A549 (cell line): ENCODE measurements around the gene KRAS. TPM values are rescaled to one million over a fixed set of nuclear protein-coding genes. Genes with fewer than 3 reads are reported as not detected.

Source experiments
- ATAC-seq, 2 experiments: fragments of 200-7000 bp in 1 of 2; fragments of >200 bp in 1 of 2; cut with Nextera tagmentation in 1 of 2; cut with Tn5 transposase in 1 of 2; 3 replicates each; pipeline versions ENCODE4 v1.8.0 to v1.9.1; 2018 to 2020; ENCODE audit warnings: mild to moderate bottlenecking in 1 of 2, moderate library complexity in 1 of 2
- CTCF ChIA-PET: fragments of 300-600 bp; sonication (Branson Sonifier 250); formaldehyde crosslinking; extraction: SDS; loops from one replicate; lab custom pipeline; 2021; ENCODE audit warnings: antibody characterized with exemption, inconsistent platforms; lab: Yijun Ruan, JAX
- POLR2A ChIA-PET: fragments of 350-600 bp; formaldehyde crosslinking; extraction: SDS; loops from one replicate; lab custom pipeline; 2021; ENCODE audit warnings: antibody characterized with exemption, inconsistent platforms; lab: Yijun Ruan, JAX
- DNase-seq, 2 experiments: peaks; one replicate each; pipeline versions ENCODE4 v3.0.0 to v3.0.0-alpha.2; 2011 to 2016; ENCODE audit warnings: low read depth in 1 of 2, low spot score in 1 of 2
- FAIRE-seq: peaks from 2 replicates; lab custom pipeline; 2011; peaks lifted over from hg19 to GRCh38; lab: Jason Lieb, UNC
- H3K27ac ChIP-seq, 2 experiments: fragments of >200 bp; sonication (Bioruptor Twin); formaldehyde crosslinking; 3 replicates each; pipeline ENCODE4 v1.5.1; 2016 to 2017
- H3K4me1 ChIP-seq: fragments of >200 bp; sonication (Bioruptor Twin); formaldehyde crosslinking; 3 replicates; pipeline ENCODE4 v1.6.1; 2016
- H3K4me2 ChIP-seq: fragments of >200 bp; sonication (Bioruptor Twin); formaldehyde crosslinking; 3 replicates; pipeline ENCODE4 v1.6.1; 2016
- H3K4me3 ChIP-seq: fragments of >200 bp; sonication (Bioruptor Twin); formaldehyde crosslinking; 3 replicates; pipeline ENCODE4 v1.5.1; 2016
- H3K9me3 ChIP-seq: fragments of >200 bp; sonication (Bioruptor Twin); formaldehyde crosslinking; 3 replicates; pipeline ENCODE4 v1.6.1; 2016
- CBX2 ChIP-seq: fragments of 200-600 bp; sonication (generic); IDR thresholded peaks from 2 replicates; pipeline ENCODE4 v1.6.1; 2016; ENCODE audit warnings: low read depth, mild to moderate bottlenecking, borderline replicate concordance
- CBX8 ChIP-seq: fragments of 200-600 bp; sonication (generic); IDR thresholded peaks from 2 replicates; pipeline ENCODE4 v1.6.1; 2016
- CEBPB ChIP-seq, 2 experiments: fragments of >200 bp in 1 of 2; sonication (Bioruptor Twin) in 1 of 2; formaldehyde crosslinking in 1 of 2; IDR thresholded peaks; 2 replicates each; pipeline ENCODE4 v1.6.1; 2012 to 2016
- EHF ChIP-seq: fragments of 250-450 bp; sonication (Bioruptor Pico); IDR thresholded peaks from 2 replicates; pipeline ENCODE4 v1.5.0; 2020; ENCODE audit warnings: mild to moderate bottlenecking
- EP300 ChIP-seq, 2 experiments: fragments of >200 bp; sonication (Bioruptor Twin); formaldehyde crosslinking; IDR thresholded peaks; 2 replicates in 1 of 2; 3 replicates in 1 of 2; pipeline ENCODE4 v1.6.1; 2016 to 2017
- ESRRA ChIP-seq: fragments of 150-350 bp; IDR thresholded peaks from 2 replicates; pipeline ENCODE4 v1.6.1; 2014; ENCODE audit warnings: mild to moderate bottlenecking, low read length, borderline replicate concordance
- FOSB ChIP-seq: fragments of 250-450 bp; sonication (Bioruptor Pico); IDR thresholded peaks from 2 replicates; pipeline ENCODE4 v1.5.0; 2020; ENCODE audit warnings: mild to moderate bottlenecking, moderate library complexity
- HOXA7 ChIP-seq: fragments of 250-450 bp; sonication (Bioruptor Pico); IDR thresholded peaks from 2 replicates; pipeline ENCODE4 v1.5.0; 2020; ENCODE audit warnings: mild to moderate bottlenecking, moderate library complexity
- HOXB13 ChIP-seq: fragments of 250-450 bp; sonication (Bioruptor Pico); IDR thresholded peaks from 2 replicates; pipeline ENCODE4 v1.5.0; 2020; ENCODE audit warnings: low read depth, mild to moderate bottlenecking, moderate library complexity
- JUN ChIP-seq, 2 experiments: fragments of >200 bp; sonication (Bioruptor Twin); formaldehyde crosslinking; IDR thresholded peaks; 2 replicates in 1 of 2; 3 replicates in 1 of 2; pipeline ENCODE4 v1.6.1; 2016 to 2017
- JUNB ChIP-seq: fragments of >200 bp; sonication (Bioruptor Twin); formaldehyde crosslinking; IDR thresholded peaks from 2 replicates; pipeline ENCODE4 v1.6.1; 2016
- KDM1A ChIP-seq: fragments of 200-600 bp; sonication (generic); IDR thresholded peaks from 2 replicates; pipeline ENCODE4 v1.6.1; 2016; ENCODE audit warnings: low read depth, mild to moderate bottlenecking
- MAFK ChIP-seq: fragments of 450-650 bp; IDR thresholded peaks from 2 replicates; pipeline ENCODE4 v1.6.1; 2014; ENCODE audit not compliant: partially characterized antibody
- MYC ChIP-seq: IDR thresholded peaks from 2 replicates; pipeline ENCODE4 v1.6.1; 2012; ENCODE audit warnings: mild to moderate bottlenecking, inconsistent platforms, low read length, improper control_type of control experiment, borderline replicate concordance
- NR3C1 ChIP-seq: fragments of >200 bp; sonication (Bioruptor Twin); formaldehyde crosslinking; IDR thresholded peaks from 3 replicates; pipeline ENCODE4 v1.6.1; 2017
- RAD21 ChIP-seq, 2 experiments: fragments of >200 bp in 1 of 2; sonication (Bioruptor Twin) in 1 of 2; formaldehyde crosslinking in 1 of 2; IDR thresholded peaks in 1 of 2; conservative IDR thresholded peaks in 1 of 2; 2 replicates in 1 of 2; 3 replicates in 1 of 2; pipeline ENCODE4 v1.6.1; 2012 to 2018; ENCODE audit warnings: inconsistent platforms in 1 of 2
- RFX5 ChIP-seq: fragments of 450-650 bp; IDR thresholded peaks from 2 replicates; pipeline ENCODE4 v1.7.1; 2014; ENCODE audit warnings: antibody characterized with exemption, mild to moderate bottlenecking, moderate library complexity
- SREBF2 ChIP-seq: fragments of 450-650 bp; IDR thresholded peaks from 2 replicates; pipeline ENCODE4 v1.6.1; 2014; ENCODE audit warnings: mild to moderate bottlenecking, moderate library complexity
- TP53 ChIP-seq: fragments of 250-450 bp; sonication (Bioruptor Pico); IDR thresholded peaks from 2 replicates; pipeline ENCODE4 v1.5.0; 2021; ENCODE audit warnings: mild to moderate bottlenecking, moderate library complexity
- ZC3H11A ChIP-seq: fragments of 450-650 bp; IDR thresholded peaks from 2 replicates; pipeline ENCODE4 v1.6.1; 2014; ENCODE audit warnings: antibody characterized with exemption, mild to moderate bottlenecking
- ZNF302 ChIP-seq: fragments of 250-450 bp; sonication (Bioruptor Pico); IDR thresholded peaks from 2 replicates; pipeline ENCODE4 v1.9.0; 2021; ENCODE audit warnings: inconsistent platforms, mild to moderate bottlenecking, moderate library complexity
- WGBS: methylation state at CpG from one replicate; pipeline ENCODE4 v1.1.6; 2017; ENCODE audit errors: missing lambda C conversion rate; 5-methylcytosine and 5-hydroxymethylcytosine counted together
- polyA plus RNA-seq, 4 experiments: library from polyadenylated mRNA; depleted of rRNA in 3 of 4; stranded (reverse); fragments of >200 nt; fragmentation: RNase III in 1 of 4; extraction: RNeasy Plus Mini Kit Qiagen cat#74134 plus additional on column Dnase treatment in 1 of 4; gene quantifications; 2 replicates in 3 of 4; 3 replicates in 1 of 4; pipeline ENCODE4 v1.2.3, GENCODE V29; 2011 to 2017
- TF ChIP-seq, protein P1 (sequence below): IDR thresholded peaks from 2 replicates; pipeline ENCODE4 v1.6.1; 2012
- TF ChIP-seq, protein P2 (sequence below): fragments of 150-350 bp; IDR thresholded peaks from 2 replicates; pipeline ENCODE4 v1.6.1; 2014; ENCODE audit warnings: low read depth, mild to moderate bottlenecking, low read length
- TF ChIP-seq, protein P3 (sequence below): fragments of 250-450 bp; sonication (Bioruptor Pico); IDR thresholded peaks from 2 replicates; pipeline ENCODE4 v1.5.0; 2020; ENCODE audit warnings: low read depth, mild to moderate bottlenecking, moderate library complexity

The KRAS gene
- polyA plus RNA-seq, 2 of the 4 experiments (the other 2 are of a cell fraction): 16.5 to 38.4 TPM

DNA sequence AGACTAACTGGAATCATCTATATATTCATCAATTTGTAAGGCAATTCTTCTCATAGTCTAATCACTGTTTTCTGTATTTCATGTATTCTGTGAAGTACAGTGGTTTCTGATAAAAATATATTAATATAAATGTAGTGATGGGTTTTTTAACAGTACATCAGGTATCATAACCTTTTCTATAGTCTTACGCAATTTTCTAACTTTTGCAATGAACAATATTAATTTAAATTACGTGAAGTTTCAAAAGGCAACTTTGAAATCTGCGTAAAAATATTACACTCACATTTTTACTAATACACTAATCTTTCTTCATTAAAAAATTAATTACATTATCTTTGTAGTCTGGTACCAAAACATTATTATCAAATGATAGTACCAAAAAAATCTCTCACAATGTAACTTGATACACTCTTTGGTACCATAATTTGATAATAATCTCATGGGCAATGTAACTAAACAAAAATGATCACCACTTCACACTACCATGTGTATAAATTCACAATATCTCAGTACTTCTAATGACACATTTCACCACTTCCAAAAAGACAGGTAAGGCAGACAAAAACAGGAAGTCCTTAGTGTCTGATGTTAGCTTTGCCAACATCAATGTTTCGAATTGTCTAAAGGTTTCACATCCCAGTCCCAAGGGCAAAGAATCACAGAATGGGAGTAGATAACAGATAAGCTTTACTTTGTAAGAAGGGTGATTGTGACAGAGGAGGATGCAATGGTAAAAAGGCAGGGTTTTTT is 64.5 kb downstream of the KRAS start:
- Histone ChIP-seq H3K27ac (no peak overlapping the region), H3K4me3 (no peak overlapping the region), H3K4me2 (no peak overlapping the region), H3K9me3 (no peaks in the 10 kb centered on the region), H3K4me1 (0 out of 3 replicates have a peak, but pooled peaks cover 6% of the 10 kb centered on the region)
- no peak for ATAC-seq
- TF ChIP-seq ESRRA (no peak), ZC3H11A (no peak), CBX2 (no peak), FOSB (CRISPR knock-in tag) (no peak), EHF (CRISPR knock-in tag) (no peak), HOXB13 (no peak), RAD21 (conservative IDR thresholded peaks at IDR 0.05 in 1 of 2, IDR thresholded peaks at IDR 0.05 in 1 of 2) (no peak)
- TF ChIP-seq, protein P1, sequence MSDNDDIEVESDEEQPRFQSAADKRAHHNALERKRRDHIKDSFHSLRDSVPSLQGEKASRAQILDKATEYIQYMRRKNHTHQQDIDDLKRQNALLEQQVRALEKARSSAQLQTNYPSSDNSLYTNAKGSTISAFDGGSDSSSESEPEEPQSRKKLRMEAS: no peak
- TF ChIP-seq, protein P2, sequence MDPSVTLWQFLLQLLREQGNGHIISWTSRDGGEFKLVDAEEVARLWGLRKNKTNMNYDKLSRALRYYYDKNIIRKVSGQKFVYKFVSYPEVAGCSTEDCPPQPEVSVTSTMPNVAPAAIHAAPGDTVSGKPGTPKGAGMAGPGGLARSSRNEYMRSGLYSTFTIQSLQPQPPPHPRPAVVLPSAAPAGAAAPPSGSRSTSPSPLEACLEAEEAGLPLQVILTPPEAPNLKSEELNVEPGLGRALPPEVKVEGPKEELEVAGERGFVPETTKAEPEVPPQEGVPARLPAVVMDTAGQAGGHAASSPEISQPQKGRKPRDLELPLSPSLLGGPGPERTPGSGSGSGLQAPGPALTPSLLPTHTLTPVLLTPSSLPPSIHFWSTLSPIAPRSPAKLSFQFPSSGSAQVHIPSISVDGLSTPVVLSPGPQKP: no peak
- DNase-seq: no peak
- POLR2A ChIA-PET: interaction anchor here (0.6 kb wide), 1 partner anchor 183 kb away, joined by 3 read pairs; no protein-coding TSS in a partner anchor
- FAIRE-seq: no peak
- WGBS: 81% methylated on average over 4 of the region's 4 CpGs
- CTCF ChIA-PET: interaction anchor here (0.6 kb wide), 1 partner anchor 9 kb away, joined by 3 read pairs; the partner anchor contains the start of genes DNAI7 and ETFRF1

DNA sequence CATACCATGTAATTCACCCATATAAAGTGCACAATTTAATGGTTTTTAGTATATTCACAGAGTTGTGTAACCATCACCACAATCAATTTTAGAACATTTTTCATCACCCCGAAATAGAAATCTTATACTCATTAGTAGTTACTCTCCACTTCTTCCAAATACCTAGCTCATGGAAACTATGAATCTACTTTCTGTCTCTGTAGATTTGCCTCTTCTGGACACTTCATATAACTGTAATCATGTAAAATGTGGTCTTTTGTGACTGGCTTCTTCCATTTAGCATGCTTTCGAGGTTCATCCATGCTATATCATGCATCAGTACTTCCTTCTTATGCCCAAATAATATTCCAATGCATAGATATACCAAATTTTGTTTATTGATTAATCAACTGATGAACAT is 66.6 kb downstream of the KRAS start:
- FAIRE-seq (no peak), ATAC-seq (no peak), DNase-seq (no peak)
- TF ChIP-seq CEBPB (IDR thresholded peaks at IDR 0.05) (no peak), ZNF302 (CRISPR knock-in tag) (no peak), CBX8 (no peak), MYC (no peak), JUNB (no peak), EHF (CRISPR knock-in tag) (no peak), MAFK (no peak), HOXA7 (no peak), NR3C1 (no peak), TP53 (no peak)
- 52% methylated on average over 2 of the region's 2 CpGs for WGBS
- ChIA-PET CTCF (no interaction called here), POLR2A (no interaction called here)
- no peak overlapping the region for H3K27ac ChIP-seq
- no peak overlapping the region for H3K4me3 ChIP-seq
- 0 out of 3 replicates have a peak, but pooled peaks cover 3% of the 10 kb centered on the region for H3K9me3 ChIP-seq
- 0 out of 3 replicates have a peak, but pooled peaks cover 2% of the 10 kb centered on the region for H3K4me1 ChIP-seq
- no peak overlapping the region for H3K4me2 ChIP-seq

DNA sequence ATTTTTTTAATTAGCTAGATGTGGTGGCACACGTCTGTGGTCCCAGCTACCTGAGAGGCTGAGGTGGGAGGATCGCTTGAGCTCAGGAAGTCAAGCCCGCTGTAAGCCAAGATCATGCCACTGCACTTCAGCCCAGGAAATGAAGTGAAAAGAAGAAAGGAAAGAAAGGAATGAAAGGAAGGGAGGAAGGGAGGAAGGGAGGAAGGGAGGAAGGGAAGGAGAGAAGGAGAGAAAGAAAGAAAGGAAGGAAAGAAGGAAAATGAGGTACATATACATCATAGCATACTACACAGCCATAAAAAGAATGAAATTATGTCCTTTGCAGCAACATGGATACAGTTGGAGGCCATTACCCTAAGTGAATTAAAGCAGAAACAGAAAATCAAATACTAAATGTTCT is 68.0 kb downstream of the KRAS start:
- ATAC-seq: no peak
- Histone ChIP-seq H3K4me2 (no peak overlapping the region), H3K27ac (no peak overlapping the region), H3K4me3 (no peak overlapping the region), H3K9me3 (0 out of 3 replicates have a peak, but pooled peaks cover 5% of the 10 kb centered on the region), H3K4me1 (no peaks in the 10 kb centered on the region)
- FAIRE-seq: no peak
- WGBS: 50% methylated on average over 3 of the region's 3 CpGs
- no peak for DNase-seq
- POLR2A ChIA-PET: interaction anchor here (0.6 kb wide), 1 partner anchor 31 kb away, joined by 3 read pairs; no protein-coding TSS in a partner anchor
- TF ChIP-seq JUN (IDR thresholded peaks at IDR 0.05) (no peak), SREBF2 (no peak), CBX2 (no peak), KDM1A (no peak), RFX5 (no peak), EP300 (IDR thresholded peaks at IDR 0.05) (no peak), RAD21 (conservative IDR thresholded peaks at IDR 0.05 in 1 of 2, IDR thresholded peaks at IDR 0.05 in 1 of 2) (no peak)
- TF ChIP-seq, protein P3, sequence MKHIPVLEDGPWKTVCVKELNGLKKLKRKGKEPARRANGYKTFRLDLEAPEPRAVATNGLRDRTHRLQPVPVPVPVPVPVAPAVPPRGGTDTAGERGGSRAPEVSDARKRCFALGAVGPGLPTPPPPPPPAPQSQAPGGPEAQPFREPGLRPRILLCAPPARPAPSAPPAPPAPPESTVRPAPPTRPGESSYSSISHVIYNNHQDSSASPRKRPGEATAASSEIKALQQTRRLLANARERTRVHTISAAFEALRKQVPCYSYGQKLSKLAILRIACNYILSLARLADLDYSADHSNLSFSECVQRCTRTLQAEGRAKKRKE (CRISPR knock-in tag): no peak
- CTCF ChIA-PET: interaction anchor here (1.0 kb wide), 1 partner anchor 58 kb away, joined by 4 read pairs; no protein-coding TSS in a partner anchor
